ENCODE data around the gene KCNMA1. TPM values are rescaled to one million over a fixed set of nuclear protein-coding genes. Genes with fewer than 3 reads are reported as not detected.

KCNMA1 gene
- total RNA-seq, 1 experiment from 2014 or later, result 0.70 TPM

- Histone ChIP-seq H3F3A (ENCODE audit: insufficient read depth, low read depth) (no peaks in the 10 kb centered on the region), H3K4me1 (replicated peaks; ENCODE audit: insufficient read depth) (no peaks in the 10 kb centered on the region), H3K4me2 (no peak overlapping the region), H3K9me3 (ENCODE audit: insufficient read depth, low read depth) (peaks cover 4% of the 10 kb centered on the region; the same call in 1 of the 2 replicates), H3K4me3 (no peak overlapping the region), H3K27ac (no peak overlapping the region), H3K27me3 (ENCODE audit: insufficient read depth, low read depth) (peaks cover 34% of the 10 kb centered on the region), H2AFZ (no peak overlapping the region), H4K20me1 (ENCODE audit: insufficient read depth) (no peaks in the 10 kb centered on the region), H3K79me2 (ENCODE audit: low read depth) (no peaks in the 10 kb centered on the region), H3K9me2 (ENCODE audit: insufficient read depth) (no peaks in the 10 kb centered on the region), H3K36me3 (ENCODE audit: low read depth) (no peaks in the 10 kb centered on the region)
- no TSS peak for BruUV-seq (replicated peaks)
- no peak for TF ChIP-seq EZH2 (IDR thresholded peaks at IDR 0.05; ENCODE audit: low read depth)
- TF ChIP-seq CTCF (conservative IDR thresholded peaks at IDR 0.05), result no peak
- DNase-seq, result no peak
- intact Hi-C loops (cut with micrococcal nuclease; ENCODE audit: unreplicated experiment), result no loop called here
- ChIA-PET CTCF (no interaction called here), POLR2A (ENCODE audit: unreplicated experiment) (no interaction called here)
These were observed 27.1 kb upstream of the KCNMA1 start for GRCh38 chr10:77664696-77665095.

GRCh38 chr10:77664008-77664407 is 26.4 kb upstream of the KCNMA1 start:
- TF ChIP-seq EZH2 (IDR thresholded peaks at IDR 0.05; ENCODE audit: low read depth) (no peak), CTCF (conservative IDR thresholded peaks at IDR 0.05) (no peak)
- Histone ChIP-seq H3K9me2 (ENCODE audit: insufficient read depth) (no peaks in the 10 kb centered on the region), H3K9me3 (ENCODE audit: insufficient read depth, low read depth) (peaks cover 10% of the 10 kb centered on the region; the same call in 1 of the 2 replicates), H4K20me1 (ENCODE audit: insufficient read depth) (no peaks in the 10 kb centered on the region), H3K4me2 (no peak overlapping the region), H3K4me1 (replicated peaks; ENCODE audit: insufficient read depth) (no peaks in the 10 kb centered on the region), H3K79me2 (ENCODE audit: low read depth) (no peaks in the 10 kb centered on the region), H3F3A (ENCODE audit: insufficient read depth, low read depth) (no peaks in the 10 kb centered on the region), H3K27me3 (ENCODE audit: insufficient read depth, low read depth) (peaks cover 28% of the 10 kb centered on the region), H3K36me3 (ENCODE audit: low read depth) (no peaks in the 10 kb centered on the region), H2AFZ (no peak overlapping the region), H3K4me3 (no peak overlapping the region), H3K27ac (no peak overlapping the region)
- intact Hi-C loops (cut with micrococcal nuclease; ENCODE audit: unreplicated experiment), result no loop called here
- DNase-seq, result no peak
- POLR2A ChIA-PET (ENCODE audit: unreplicated experiment), result no interaction called here
- BruUV-seq (replicated peaks), result no TSS peak
- CTCF ChIA-PET, result no interaction called here

- Histone ChIP-seq H3F3A (ENCODE audit: insufficient read depth, low read depth) (no peaks in the 10 kb centered on the region), H3K9me3 (ENCODE audit: insufficient read depth, low read depth) (peaks cover 16% of the 10 kb centered on the region; the same call in 1 of the 2 replicates), H3K27ac (no peak overlapping the region), H3K9me2 (ENCODE audit: insufficient read depth) (no peaks in the 10 kb centered on the region), H3K4me3 (no peak overlapping the region), H2AFZ (no peak overlapping the region), H3K4me1 (replicated peaks; ENCODE audit: insufficient read depth) (no peaks in the 10 kb centered on the region), H4K20me1 (ENCODE audit: insufficient read depth) (no peaks in the 10 kb centered on the region), H3K4me2 (no peak overlapping the region), H3K79me2 (ENCODE audit: low read depth) (no peaks in the 10 kb centered on the region), H3K27me3 (ENCODE audit: insufficient read depth, low read depth) (peaks cover 40% of the 10 kb centered on the region), H3K36me3 (ENCODE audit: low read depth) (no peaks in the 10 kb centered on the region)
- BruUV-seq (replicated peaks), result no TSS peak
- intact Hi-C loops (cut with micrococcal nuclease; ENCODE audit: unreplicated experiment), result no loop called here
- TF ChIP-seq EZH2 (IDR thresholded peaks at IDR 0.05; ENCODE audit: low read depth), result no peak
- no peak for TF ChIP-seq CTCF (conservative IDR thresholded peaks at IDR 0.05)
- ChIA-PET CTCF (no interaction called here), POLR2A (ENCODE audit: unreplicated experiment) (no interaction called here)
- no peak for DNase-seq
These were observed 24.1 kb upstream of the KCNMA1 start for GRCh38 chr10:77661674-77662073.

Data from PC-9 (cell line).